ENCODE results near the gene ROBO1. TPM values are rescaled to one million over a fixed set of nuclear protein-coding genes. Genes with fewer than 3 reads are reported as not detected.
"Not testable (repeated sequence)": the region's sequence is repeated elsewhere in the genome, so short reads cannot be mapped to it uniquely, and the experiment has no call there.

The ROBO1 gene
- total RNA-seq, 1 donor from 2014 or later: 71.7 TPM

- H3K4me1 Mint-ChIP-seq (ENCODE audit: low read depth, unreplicated experiment): no peaks in the 10 kb centered on the region
- no peaks in the 10 kb centered on the region for H3K4me1 ChIP-seq (ENCODE audit: insufficient read depth, low read length)
- H4K20me1 ChIP-seq (ENCODE audit: insufficient read depth, low read length): no peaks in the 10 kb centered on the region
- no peak for TF ChIP-seq EZH2 (IDR thresholded peaks at IDR 0.05; ENCODE audit: insufficient read depth, low read length)
- TF ChIP-seq CTCF (IDR thresholded peaks at IDR 0.05; ENCODE audit: insufficient read depth, low read depth, low read length): no peak
- H3K4me3 Mint-ChIP-seq (ENCODE audit: unreplicated experiment): no peak overlapping the region
- H3K27ac Mint-ChIP-seq (ENCODE audit: unreplicated experiment): no peak overlapping the region
- no peak for FAIRE-seq
- H3K27me3 Mint-ChIP-seq (ENCODE audit: low read depth, unreplicated experiment): no peaks in the 10 kb centered on the region
- no peak overlapping the region for H3K9ac ChIP-seq (ENCODE audit: low read length)
- no peaks in the 10 kb centered on the region for H3K79me2 ChIP-seq (ENCODE audit: insufficient read depth, low read length)
- H3K27me3 ChIP-seq (ENCODE audit: insufficient read depth, low read length): no peaks in the 10 kb centered on the region
- DNase-seq (ENCODE audit: low read depth): no peak
- H2AFZ ChIP-seq (ENCODE audit: low read depth, low read length): no peak overlapping the region
- no peak overlapping the region for H3K4me2 ChIP-seq (ENCODE audit: low read length)
- no peak overlapping the region for H3K27ac ChIP-seq (ENCODE audit: low read depth, low read length)
- H3K36me3 ChIP-seq (ENCODE audit: insufficient read depth, low read length): no peaks in the 10 kb centered on the region
- H3K9me3 ChIP-seq (ENCODE audit: insufficient read depth, low read depth, low read length): no peaks in the 10 kb centered on the region
- no peak overlapping the region for H3K4me3 ChIP-seq (ENCODE audit: insufficient read depth, low read depth, low read length)
- no peaks in the 10 kb centered on the region for H3K36me3 Mint-ChIP-seq (ENCODE audit: low read depth, unreplicated experiment)
- H3K9me3 Mint-ChIP-seq (ENCODE audit: unreplicated experiment): no peaks in the 10 kb centered on the region
Measured at GRCh38 chr3:79183496-79183895, 584.3 kb downstream of the ROBO1 start.

GRCh38 chr3:79178471-79179180 lies 589.2 kb downstream of the ROBO1 start:
- Histone ChIP-seq H3K27ac (ENCODE audit: low read depth, low read length) (no peak overlapping the region), H3K4me1 (ENCODE audit: insufficient read depth, low read length) (no peaks in the 10 kb centered on the region), H3K36me3 (ENCODE audit: insufficient read depth, low read length) (no peaks in the 10 kb centered on the region), H2AFZ (ENCODE audit: low read depth, low read length) (no peak overlapping the region), H3K27me3 (ENCODE audit: insufficient read depth, low read length) (no peaks in the 10 kb centered on the region), H3K9ac (ENCODE audit: low read length) (no peak overlapping the region), H4K20me1 (ENCODE audit: insufficient read depth, low read length) (no peaks in the 10 kb centered on the region), H3K4me3 (ENCODE audit: insufficient read depth, low read depth, low read length) (no peak overlapping the region), H3K9me3 (ENCODE audit: insufficient read depth, low read depth, low read length) (no peaks in the 10 kb centered on the region), H3K4me2 (ENCODE audit: low read length) (no peak overlapping the region), H3K79me2 (ENCODE audit: insufficient read depth, low read length) (no peaks in the 10 kb centered on the region)
- TF ChIP-seq CTCF (IDR thresholded peaks at IDR 0.05; ENCODE audit: insufficient read depth, low read depth, low read length): no peak
- no peak for TF ChIP-seq EZH2 (IDR thresholded peaks at IDR 0.05; ENCODE audit: insufficient read depth, low read length)
- FAIRE-seq: no peak
- Mint-ChIP-seq H3K27ac (ENCODE audit: unreplicated experiment) (no peak overlapping the region), H3K27me3 (ENCODE audit: low read depth, unreplicated experiment) (no peaks in the 10 kb centered on the region), H3K9me3 (ENCODE audit: unreplicated experiment) (peaks cover 2% of the 10 kb centered on the region), H3K4me1 (ENCODE audit: low read depth, unreplicated experiment) (no peaks in the 10 kb centered on the region), H3K36me3 (ENCODE audit: low read depth, unreplicated experiment) (no peaks in the 10 kb centered on the region), H3K4me3 (ENCODE audit: unreplicated experiment) (no peak overlapping the region)
- no peak for DNase-seq (ENCODE audit: low read depth)

- no peak overlapping the region for H3K4me3 Mint-ChIP-seq (ENCODE audit: unreplicated experiment)
- Histone ChIP-seq H3K4me2 (ENCODE audit: low read length) (no peak overlapping the region), H2AFZ (ENCODE audit: low read depth, low read length) (no peak overlapping the region), H3K9me3 (ENCODE audit: insufficient read depth, low read depth, low read length) (no peaks in the 10 kb centered on the region), H3K4me3 (ENCODE audit: insufficient read depth, low read depth, low read length) (no peak overlapping the region), H3K27ac (ENCODE audit: low read depth, low read length) (no peak overlapping the region), H3K79me2 (ENCODE audit: insufficient read depth, low read length) (no peaks in the 10 kb centered on the region), H3K27me3 (ENCODE audit: insufficient read depth, low read length) (no peaks in the 10 kb centered on the region), H4K20me1 (ENCODE audit: insufficient read depth, low read length) (no peaks in the 10 kb centered on the region), H3K4me1 (ENCODE audit: insufficient read depth, low read length) (no peaks in the 10 kb centered on the region), H3K9ac (ENCODE audit: low read length) (no peak overlapping the region), H3K36me3 (ENCODE audit: insufficient read depth, low read length) (no peaks in the 10 kb centered on the region)
- peaks cover 2% of the 10 kb centered on the region for H3K9me3 Mint-ChIP-seq (ENCODE audit: unreplicated experiment)
- no peak for DNase-seq (ENCODE audit: low read depth)
- no peak for FAIRE-seq
- TF ChIP-seq EZH2 (IDR thresholded peaks at IDR 0.05; ENCODE audit: insufficient read depth, low read length): no peak
- no peak for TF ChIP-seq CTCF (IDR thresholded peaks at IDR 0.05; ENCODE audit: insufficient read depth, low read depth, low read length)
- no peaks in the 10 kb centered on the region for H3K4me1 Mint-ChIP-seq (ENCODE audit: low read depth, unreplicated experiment)
- no peak overlapping the region for H3K27ac Mint-ChIP-seq (ENCODE audit: unreplicated experiment)
- no peaks in the 10 kb centered on the region for H3K36me3 Mint-ChIP-seq (ENCODE audit: low read depth, unreplicated experiment)
- H3K27me3 Mint-ChIP-seq (ENCODE audit: low read depth, unreplicated experiment): no peaks in the 10 kb centered on the region
Measured at GRCh38 chr3:79175870-79176269, 591.9 kb downstream of the ROBO1 start.

GRCh38 chr3:79173259-79173658 lies 594.5 kb downstream of the ROBO1 start:
- not testable (repeated sequence) for H4K20me1 ChIP-seq (ENCODE audit: insufficient read depth, low read length); H3K4me2 ChIP-seq (ENCODE audit: low read length)

More at GRCh38 chr3:79173259-79173658, 594.5 kb downstream of the ROBO1 start:
- not testable (repeated sequence) for H3K4me3 ChIP-seq (ENCODE audit: insufficient read depth, low read depth, low read length); H3K36me3 Mint-ChIP-seq (ENCODE audit: low read depth, unreplicated experiment); H2AFZ ChIP-seq (ENCODE audit: low read depth, low read length); H3K4me3 Mint-ChIP-seq (ENCODE audit: unreplicated experiment); H3K27ac Mint-ChIP-seq (ENCODE audit: unreplicated experiment); H3K9ac ChIP-seq (ENCODE audit: low read length); H3K27me3 Mint-ChIP-seq (ENCODE audit: low read depth, unreplicated experiment); H3K27ac ChIP-seq (ENCODE audit: low read depth, low read length); H3K4me1 Mint-ChIP-seq (ENCODE audit: low read depth, unreplicated experiment); DNase-seq (ENCODE audit: low read depth); H3K9me3 Mint-ChIP-seq (ENCODE audit: unreplicated experiment); H3K79me2 ChIP-seq (ENCODE audit: insufficient read depth, low read length); FAIRE-seq; H3K36me3 ChIP-seq (ENCODE audit: insufficient read depth, low read length); H3K27me3 ChIP-seq (ENCODE audit: insufficient read depth, low read length); H3K9me3 ChIP-seq (ENCODE audit: insufficient read depth, low read depth, low read length); H3K4me1 ChIP-seq (ENCODE audit: insufficient read depth, low read length)
